ENCODE data around the gene SYT1.

DNA sequence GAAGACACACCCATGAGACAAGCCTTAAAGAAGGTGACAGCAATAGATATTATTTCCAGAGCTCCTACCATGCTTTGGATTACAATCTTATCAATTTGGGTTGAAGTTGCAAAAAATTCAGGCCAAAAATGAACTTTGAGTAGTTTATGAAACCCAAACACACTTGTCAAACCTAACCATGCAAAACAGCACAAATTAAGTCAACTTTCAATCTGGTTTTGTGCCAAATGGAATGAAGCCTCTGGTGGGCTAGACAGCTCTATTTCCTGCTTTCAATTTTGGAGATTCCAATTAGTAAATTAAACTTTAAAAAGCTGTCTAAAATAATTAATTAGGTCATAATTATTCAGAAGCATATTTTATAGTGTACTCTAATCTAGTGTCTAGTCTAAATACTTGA is 203.4 kb downstream of the SYT1 start:
- TF ChIP-seq, protein P1, sequence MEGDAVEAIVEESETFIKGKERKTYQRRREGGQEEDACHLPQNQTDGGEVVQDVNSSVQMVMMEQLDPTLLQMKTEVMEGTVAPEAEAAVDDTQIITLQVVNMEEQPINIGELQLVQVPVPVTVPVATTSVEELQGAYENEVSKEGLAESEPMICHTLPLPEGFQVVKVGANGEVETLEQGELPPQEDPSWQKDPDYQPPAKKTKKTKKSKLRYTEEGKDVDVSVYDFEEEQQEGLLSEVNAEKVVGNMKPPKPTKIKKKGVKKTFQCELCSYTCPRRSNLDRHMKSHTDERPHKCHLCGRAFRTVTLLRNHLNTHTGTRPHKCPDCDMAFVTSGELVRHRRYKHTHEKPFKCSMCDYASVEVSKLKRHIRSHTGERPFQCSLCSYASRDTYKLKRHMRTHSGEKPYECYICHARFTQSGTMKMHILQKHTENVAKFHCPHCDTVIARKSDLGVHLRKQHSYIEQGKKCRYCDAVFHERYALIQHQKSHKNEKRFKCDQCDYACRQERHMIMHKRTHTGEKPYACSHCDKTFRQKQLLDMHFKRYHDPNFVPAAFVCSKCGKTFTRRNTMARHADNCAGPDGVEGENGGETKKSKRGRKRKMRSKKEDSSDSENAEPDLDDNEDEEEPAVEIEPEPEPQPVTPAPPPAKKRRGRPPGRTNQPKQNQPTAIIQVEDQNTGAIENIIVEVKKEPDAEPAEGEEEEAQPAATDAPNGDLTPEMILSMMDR (IDR thresholded peaks at IDR 0.05; ENCODE audit: insufficient read depth, low read length), result no peak
- TF ChIP-seq POLR2AphosphoS5 (IDR thresholded peaks at IDR 0.05; ENCODE audit: low read depth), result no peak
